GM12892 (cell line): ENCODE data around the gene MYLK.

Experiments
- DNase-seq: peaks from one replicate; pipeline ENCODE4 v3.0.0; 2011; ENCODE audit not compliant: insufficient read length
- FAIRE-seq: peaks from 2 replicates; lab custom pipeline; 2011; peaks lifted over from hg19 to GRCh38; lab: Jason Lieb, UNC
- POLR2A ChIP-seq: IDR thresholded peaks from 2 replicates; pipeline ENCODE4 v1.6.1; 2011; ENCODE audit warnings: low read depth, low read length, control low read depth
- POLR2AphosphoS5 ChIP-seq: IDR thresholded peaks from 2 replicates; pipeline ENCODE4 v1.6.1; 2011; ENCODE audit warnings: low read depth, low read length, control low read depth
- TAF1 ChIP-seq: IDR thresholded peaks from 2 replicates; pipeline ENCODE4 v1.6.1; 2011; ENCODE audit warnings: low read depth, mild to moderate bottlenecking, control low read depth, low read length, borderline replicate concordance

The MYLK gene

GRCh38 chr3:123737168-123737567 lies 147.0 kb downstream of the MYLK start:
- DNase-seq (no peak), FAIRE-seq (no peak)
- no peak for TF ChIP-seq POLR2AphosphoS5
- TF ChIP-seq POLR2A, result no peak
- no peak for TF ChIP-seq TAF1

- TF ChIP-seq POLR2A, result no peak
- TF ChIP-seq POLR2AphosphoS5, result no peak
- TF ChIP-seq TAF1, result no peak
- FAIRE-seq (no peak), DNase-seq (no peak)
These were observed 148.7 kb downstream of the MYLK start for GRCh38 chr3:123735456-123735855.

- DNase-seq (no peak), FAIRE-seq (no peak)
- no peak for TF ChIP-seq TAF1
These were observed 149.6 kb downstream of the MYLK start for GRCh38 chr3:123734527-123734902.

GRCh38 chr3:123733805-123734526 lies 150.2 kb downstream of the MYLK start:
- no peak for DNase-seq
- no peak for FAIRE-seq
- TF ChIP-seq POLR2A, result no peak
- no peak for TF ChIP-seq TAF1
- no peak for TF ChIP-seq POLR2AphosphoS5

GRCh38 chr3:123733341-123733740 lies 150.8 kb downstream of the MYLK start:
- DNase-seq (no peak), FAIRE-seq (no peak)
- TF ChIP-seq POLR2AphosphoS5 (no peak), TAF1 (no peak), POLR2A (no peak)

- TF ChIP-seq TAF1, result no peak
- no peak for TF ChIP-seq POLR2A
- no peak for TF ChIP-seq POLR2AphosphoS5
- no peak for FAIRE-seq
- DNase-seq, result no peak
These were observed 151.7 kb downstream of the MYLK start for GRCh38 chr3:123732447-123732846.

- no peak for FAIRE-seq
- TF ChIP-seq POLR2A (no peak), POLR2AphosphoS5 (no peak), TAF1 (no peak)
- DNase-seq, result no peak
These were observed 153.3 kb downstream of the MYLK start for GRCh38 chr3:123730829-123731228.

GRCh38 chr3:123728991-123729390 lies 155.1 kb downstream of the MYLK start:
- FAIRE-seq (no peak), DNase-seq (no peak)
- TF ChIP-seq POLR2AphosphoS5 (no peak), TAF1 (no peak)

GRCh38 chr3:123728014-123728413 lies 156.1 kb downstream of the MYLK start:
- FAIRE-seq (no peak), DNase-seq (no peak)
- TF ChIP-seq TAF1 (no peak), POLR2A (no peak), POLR2AphosphoS5 (no peak)

GRCh38 chr3:123725652-123726400 lies 158.3 kb downstream of the MYLK start:
- TF ChIP-seq TAF1 (no peak), POLR2A (no peak), POLR2AphosphoS5 (no peak)
- no peak for DNase-seq
- no peak for FAIRE-seq

- no peak for TF ChIP-seq TAF1
- TF ChIP-seq POLR2AphosphoS5, result no peak
- no peak for TF ChIP-seq POLR2A
- DNase-seq, result no peak
- no peak for FAIRE-seq
These were observed 159.8 kb downstream of the MYLK start for GRCh38 chr3:123724306-123724705.
